IMR-90 (cell line): ENCODE data around the gene STPG4. TPM values are rescaled to one million over a fixed set of nuclear protein-coding genes. Genes with fewer than 3 reads are reported as not detected.

Experiments
- ATAC-seq: fragments of 200-7000 bp; cut with Tn5 transposase; 2 replicates; pipeline ENCODE4 v1.9.1; 2020; ENCODE audit warnings: low read depth, mild to moderate bottlenecking, moderate library complexity
- BruUV-seq: library from RNA; stranded (reverse); fragments of 400-500 nt; replicated peaks from 2 replicates; lab custom pipeline; 2021; lab: Mats Ljungman, UMichigan
- CTCF ChIA-PET: fragments of 300-600 bp; formaldehyde crosslinking; extraction: SDS; loops from one replicate; lab custom pipeline; 2021; ENCODE audit warnings: antibody characterized with exemption; lab: Yijun Ruan, JAX
- POLR2A ChIA-PET: fragments of 300-600 bp; sonication (Branson Sonifier 250); formaldehyde crosslinking; loops from one replicate; lab custom pipeline; 2022; ENCODE audit warnings: antibody characterized with exemption; ENCODE audit not compliant: unreplicated experiment; lab: Charles Lee
- DNase-seq: peaks from one replicate; pipeline ENCODE4 v3.0.0; 2013
- H2AFZ ChIP-seq: replicated peaks from 2 replicates; pipeline ENCODE3; 2013; ENCODE audit warnings: low read length, mild to moderate bottlenecking; ENCODE audit not compliant: poor library complexity
- H2AK5ac ChIP-seq: 2 replicates; pipeline ENCODE4 v1.6.1; 2013; ENCODE audit warnings: low read depth, low read length, inconsistent platforms
- H2AK9ac ChIP-seq: replicated peaks from 2 replicates; pipeline ENCODE3; 2013; ENCODE audit warnings: mild to moderate bottlenecking, low read depth, low read length, moderate library complexity; ENCODE audit not compliant: poor library complexity
- H2BK120ac ChIP-seq: 2 replicates; pipeline ENCODE4 v1.6.1; 2013; ENCODE audit warnings: low read depth, low read length, inconsistent platforms
- H2BK15ac ChIP-seq: 3 replicates; pipeline ENCODE4 v1.6.1; 2013; ENCODE audit warnings: low read depth, low read length, inconsistent platforms
- H2BK20ac ChIP-seq: 2 replicates; pipeline ENCODE4 v1.6.1; 2013; ENCODE audit warnings: low read depth, mild to moderate bottlenecking, inconsistent platforms, low read length, moderate library complexity
- H2BK5ac ChIP-seq: 2 replicates; pipeline ENCODE4 v1.6.1; 2013; ENCODE audit warnings: mild to moderate bottlenecking, low read depth, low read length, inconsistent platforms; ENCODE audit not compliant: poor library complexity, severe bottlenecking
- H3K14ac ChIP-seq: replicated peaks from 2 replicates; pipeline ENCODE4 v1.6.1; 2013; ENCODE audit warnings: low read depth, low read length, inconsistent platforms
- H3K18ac ChIP-seq: 2 replicates; pipeline ENCODE4 v1.6.1; 2013; ENCODE audit warnings: low read depth, low read length, control low read depth
- H3K23ac ChIP-seq: 2 replicates; pipeline ENCODE4 v1.6.1; 2013; ENCODE audit warnings: low read depth, low read length, inconsistent platforms
- H3K27ac ChIP-seq: 2 replicates; pipeline ENCODE4 v1.5.1; 2013; ENCODE audit warnings: mild to moderate bottlenecking, control low read depth, low read length; ENCODE audit not compliant: insufficient read depth
- H3K27me3 ChIP-seq: 2 replicates; pipeline ENCODE4 v1.6.1; 2013; ENCODE audit warnings: low read length; ENCODE audit not compliant: control insufficient read depth, insufficient read depth
- H3K36me3 ChIP-seq: 2 replicates; pipeline ENCODE4 v1.6.1; 2013; ENCODE audit warnings: low read length, mixed read lengths; ENCODE audit not compliant: control insufficient read depth, insufficient read depth
- H3K4ac ChIP-seq: 2 replicates; pipeline ENCODE4 v1.6.1; 2013; ENCODE audit warnings: low read depth, low read length, inconsistent platforms
- H3K4me1 ChIP-seq: 2 replicates; pipeline ENCODE4 v1.6.1; 2013; ENCODE audit warnings: low read length, mixed read lengths; ENCODE audit not compliant: control insufficient read depth, insufficient read depth
- H3K4me2 ChIP-seq: 2 replicates; pipeline ENCODE4 v1.6.1; 2013; ENCODE audit warnings: low read depth, mild to moderate bottlenecking, control low read depth, low read length, moderate library complexity
- H3K4me3 ChIP-seq: 2 replicates; pipeline ENCODE4 v1.5.1; 2013; ENCODE audit warnings: low read depth, mild to moderate bottlenecking, control low read depth, low read length, moderate library complexity; ENCODE audit not compliant: insufficient read depth
- H3K56ac ChIP-seq: 2 replicates; pipeline ENCODE4 v1.6.1; 2013; ENCODE audit warnings: low read length, inconsistent platforms; ENCODE audit not compliant: insufficient read depth; ENCODE audit errors: extremely low read depth
- H3K79me1 ChIP-seq, 2 experiments: 2 replicates each; pipeline ENCODE4 v1.6.1; 2013; ENCODE audit warnings: low read length in 2 of 2, inconsistent platforms in 1 of 2, low read depth in 1 of 2
- H3K9ac ChIP-seq: 2 replicates; pipeline ENCODE4 v1.6.1; 2013; ENCODE audit warnings: low read depth, low read length, control low read depth
- H3K9me1 ChIP-seq: 2 replicates; pipeline ENCODE4 v1.6.1; 2013; ENCODE audit warnings: low read length, inconsistent platforms; ENCODE audit not compliant: insufficient read depth
- H3K9me3 ChIP-seq: 2 replicates; pipeline ENCODE4 v1.6.1; 2013; ENCODE audit warnings: low read length; ENCODE audit not compliant: control insufficient read depth, insufficient read depth
- H4K20me1 ChIP-seq: 2 replicates; pipeline ENCODE4 v1.6.1; 2013; ENCODE audit warnings: low read length, inconsistent platforms; ENCODE audit not compliant: insufficient read depth
- H4K5ac ChIP-seq: 2 replicates; pipeline ENCODE4 v1.6.1; 2013; ENCODE audit warnings: mild to moderate bottlenecking, low read depth, low read length, control low read depth
- H4K8ac ChIP-seq, 2 experiments: 2 replicates each; pipeline ENCODE4 v1.6.1; 2013; ENCODE audit warnings: low read depth in 2 of 2, low read length in 2 of 2, control low read depth in 1 of 2, inconsistent platforms in 1 of 2
- H4K91ac ChIP-seq: 2 replicates; pipeline ENCODE4 v1.6.1; 2013; ENCODE audit warnings: low read depth, low read length, inconsistent platforms; ENCODE audit not compliant: insufficient read depth
- MAFK ChIP-seq: IDR thresholded peaks from 2 replicates; pipeline ENCODE4 v1.6.1; 2012; ENCODE audit warnings: low read depth, low read length, improper control_type of control experiment
- WGBS, 2 experiments: methylation state at CpG; one replicate each; pipeline versions ENCODE4 v1.1.5 to v1.1.7; 2013; ENCODE audit warnings: missing lambda C conversion rate in 2 of 2; ENCODE audit not compliant: insufficient read length in 1 of 2; ENCODE audit errors: extremely low coverage in 2 of 2; 5-methylcytosine and 5-hydroxymethylcytosine counted together
- dilution Hi-C: fragments of 300-500 bp; cut with HindIII; formaldehyde crosslinking; loops from one replicate; pipeline ENCODE4 v1.14.3; 2018; ENCODE audit warnings: low sequenced_read_pairs; ENCODE audit not compliant: unreplicated experiment
- in situ Hi-C: fragments of 300-500 bp; cut with MboI; formaldehyde crosslinking; loops from 3 replicates; pipeline ENCODE4 v1.14.3; 2019; ENCODE audit warnings: low sequenced_read_pairs, inconsistent platforms, mixed read lengths
- intact Hi-C: fragments of 100-400 bp; cut with micrococcal nuclease; formaldehyde crosslinking; loops from 2 replicates; pipeline ENCODE4 v1.10.0; 2022
- polyA plus RNA-seq, 3 experiments: library from polyadenylated mRNA; depleted of rRNA; stranded (reverse); fragments of >200 nt; gene quantifications; 2 replicates each; pipeline ENCODE4 v1.2.3, GENCODE V29; 2012; ENCODE audit warnings: low replicate concordance in 1 of 3
- total RNA-seq: library from RNA; depleted of rRNA; stranded (reverse); fragments of >200 nt; gene quantifications from 2 replicates; pipeline ENCODE4 v1.2.3, GENCODE V29; 2012

STPG4 gene
- total and polyA plus RNA-seq, 2 of the 4 experiments (the other 2 are of a cell fraction) = 0.12 to 0.18 TPM

GRCh38 chr2:47127862-47128543 lies 27.1 kb downstream of the STPG4 start:
- ChIA-PET CTCF (no interaction called here), POLR2A (no interaction called here)
- no peak overlapping the region for H3K4ac ChIP-seq
- 0 out of 2 replicates have a peak, but pooled peaks cover 2% of the 10 kb centered on the region for H3K9me3 ChIP-seq
- H3K56ac ChIP-seq = no peak overlapping the region
- DNase-seq = no peak
- H3K4me3 ChIP-seq = no peak overlapping the region
- no peak overlapping the region for H2BK15ac ChIP-seq
- dilution Hi-C loops (no loop called here), intact Hi-C loops (loop anchor here (5.0 kb wide), 1 partner anchor 36 kb away; no protein-coding TSS in a partner anchor), in situ Hi-C loops (no loop called here)
- peaks cover 1% of the 10 kb centered on the region; the same call in 1 of the 2 replicates for H3K36me3 ChIP-seq
- 90% methylated on average over 2 of the region's 7 CpGs; no CpG with 5 or more reads in 1 of the 2 experiments for WGBS, 2 experiments
- no peak overlapping the region for H2BK5ac ChIP-seq
- no peak for ATAC-seq
- no peak overlapping the region for H4K8ac ChIP-seq
- H3K27ac ChIP-seq = no peak overlapping the region
- no peak overlapping the region for H3K18ac ChIP-seq
- no TSS peak for BruUV-seq
- H2AK9ac ChIP-seq = no peak overlapping the region
- no peak overlapping the region for H4K91ac ChIP-seq
- no peak overlapping the region for H2BK20ac ChIP-seq
- no peak overlapping the region for H2AFZ ChIP-seq
- no peak overlapping the region for H2AK5ac ChIP-seq
- H3K9me1 ChIP-seq = peaks cover 2% of the 10 kb centered on the region; the same call in 1 of the 2 replicates
- no peaks in the 10 kb centered on the region for H3K27me3 ChIP-seq
- no peak overlapping the region for H3K14ac ChIP-seq
- no peak for TF ChIP-seq MAFK
- no peak overlapping the region for H3K4me2 ChIP-seq
- H3K9ac ChIP-seq = no peak overlapping the region
- no peak overlapping the region for H4K5ac ChIP-seq
- no peak overlapping the region for H2BK120ac ChIP-seq
- no peak overlapping the region for H3K23ac ChIP-seq
- H3K4me1 ChIP-seq = no peaks in the 10 kb centered on the region
- no peaks in the 10 kb centered on the region for H4K20me1 ChIP-seq
- no peaks in the 10 kb centered on the region for H3K79me1 ChIP-seq
